Measurements from ENCODE around the gene GPC1. TPM values are rescaled to one million over a fixed set of nuclear protein-coding genes. Genes with fewer than 3 reads are reported as not detected.

The GPC1 gene
- total and polyA plus RNA-seq, 2 of the 4 experiments (the other 2 are of a cell fraction): 16.0 to 211 TPM

DNA sequence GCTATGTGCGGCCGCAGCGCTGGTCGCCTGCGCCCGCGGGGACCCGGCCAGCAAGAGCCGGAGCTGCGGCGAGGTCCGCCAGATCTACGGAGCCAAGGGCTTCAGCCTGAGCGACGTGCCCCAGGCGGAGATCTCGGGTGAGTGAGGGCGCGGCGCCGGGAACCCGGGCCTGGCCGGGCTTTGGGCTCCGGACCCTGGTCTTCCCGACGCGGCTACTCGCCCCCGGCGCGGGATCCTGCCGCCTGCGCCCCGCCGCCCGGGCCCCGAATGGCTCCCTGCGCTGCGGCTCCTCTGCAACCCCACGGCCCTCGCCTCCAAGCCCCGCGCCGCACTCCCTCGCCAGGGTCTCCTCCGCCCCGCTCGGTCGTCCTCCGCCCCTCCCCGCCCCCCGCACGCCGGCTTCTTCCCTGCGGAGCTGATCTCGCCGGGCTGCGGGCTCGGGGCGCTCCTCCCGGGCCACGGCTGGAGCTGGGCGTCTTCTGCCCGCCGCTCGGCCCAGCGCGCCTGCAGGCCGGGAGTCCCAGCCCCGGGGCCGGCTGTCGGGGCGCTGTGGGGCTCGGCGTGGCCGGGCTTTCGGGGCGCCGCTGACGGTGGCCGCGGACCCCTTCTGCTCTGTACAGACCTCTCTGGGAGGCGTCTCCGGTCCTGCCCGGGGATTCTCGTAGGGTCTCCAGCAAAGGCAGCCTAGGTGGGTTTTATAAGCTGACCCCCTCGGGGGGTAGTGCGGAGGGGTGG lies 652 bp downstream of the GPC1 start:
- Histone ChIP-seq H2BK120ac (ENCODE audit: low read depth, low read length) (no peak overlapping the region), H3K27me3 (ENCODE audit: control insufficient read depth, insufficient read depth, low read length) (no peaks in the 10 kb centered on the region), H3K9ac (ENCODE audit: low read depth, low read length) (peak overlapping the region; percentile 69), H3K4me3 (ENCODE audit: insufficient read depth, low read depth, low read length) (peak overlapping the region; percentile 92), H4K91ac (ENCODE audit: insufficient read depth, low read depth, low read length) (no peak overlapping the region), H3K18ac (ENCODE audit: low read depth, low read length) (no peak overlapping the region), H3K4ac (ENCODE audit: low read depth, low read length) (peak overlapping the region; percentile 32; the same call in 1 of the 2 replicates), H3K9me1 (ENCODE audit: insufficient read depth, low read length) (peaks cover 18% of the 10 kb centered on the region), H2BK5ac (ENCODE audit: low read depth, low read length, poor library complexity, severe bottlenecking) (peak overlapping the region; percentile 88), H3K56ac (ENCODE audit: extremely low read depth, insufficient read depth, low read length) (no peak overlapping the region; the same call in 1 of the 2 replicates), H3K27ac (ENCODE audit: insufficient read depth, low read length) (peak overlapping the region; percentile 82), H2AK5ac (ENCODE audit: low read depth, low read length) (no peak overlapping the region; the same call in 1 of the 2 replicates), H3K23ac (ENCODE audit: low read depth, low read length) (no peak overlapping the region), H2BK15ac (ENCODE audit: low read depth, low read length) (no peak overlapping the region; the same call in 2 of the 3 replicates), H3K36me3 (ENCODE audit: control insufficient read depth, insufficient read depth, low read length) (peaks cover 5% of the 10 kb centered on the region; the same call in 1 of the 2 replicates), H3K9me3 (ENCODE audit: control insufficient read depth, insufficient read depth, low read length) (no peaks in the 10 kb centered on the region), H4K5ac (ENCODE audit: low read depth, low read length) (no peak overlapping the region), H2AFZ (replicated peaks; ENCODE audit: low read length, poor library complexity) (peak overlapping the region; percentile 78), H3K14ac (replicated peaks; ENCODE audit: low read depth, low read length) (0 out of 2 replicates have a peak overlapping the region, but pooled peaks have one; percentile 81), H3K4me1 (ENCODE audit: control insufficient read depth, insufficient read depth, low read length) (peaks cover 30% of the 10 kb centered on the region), H4K20me1 (ENCODE audit: insufficient read depth, low read length) (peaks cover 45% of the 10 kb centered on the region), H3K79me1 (ENCODE audit: low read depth in 1 of 2, low read length in 2 of 2) (peaks cover 2 to 62% of the 10 kb centered on the region in 2 experiments; a peak in 3 of 4 replicates), H2BK20ac (ENCODE audit: low read depth, low read length) (no peak overlapping the region), H3K4me2 (ENCODE audit: low read depth, low read length) (peak overlapping the region; percentile 97), H2AK9ac (replicated peaks; ENCODE audit: low read depth, low read length, poor library complexity) (peak overlapping the region; percentile 96), H4K8ac (ENCODE audit: low read depth in 2 of 2, low read length in 2 of 2) (no peak overlapping the region; a peak in 1 of 4 replicates)
- no TSS peak for BruUV-seq (replicated peaks)
- 0% methylated on average over 55 of the region's 88 CpGs; no CpG with 5 or more reads in 1 of the 2 experiments for WGBS, 2 experiments (ENCODE audit: extremely low coverage in 2 of 2, insufficient read length in 1 of 2)
- POLR2A ChIA-PET (ENCODE audit: unreplicated experiment): no interaction called here
- dilution Hi-C loops (cut with HindIII; ENCODE audit: low sequenced_read_pairs, unreplicated experiment): no loop called here
- CTCF ChIA-PET: interaction anchor here (0.6 to 1.7 kb wide), 2 partner anchors 188 to 203 kb away, joined by 3 to 10 read pairs; no protein-coding TSS in a partner anchor
- intact Hi-C loops (cut with micrococcal nuclease): loop anchor here (2.0 to 5.0 kb wide), 2 partner anchors 51 to 374 kb away; no protein-coding TSS in a partner anchor
- in situ Hi-C loops (cut with MboI; ENCODE audit: low sequenced_read_pairs): loop anchor here (5.0 kb wide), 1 partner anchor 204 kb away; no protein-coding TSS in a partner anchor
- ATAC-seq (ENCODE audit: low read depth): peak; percentile 0; the same call in 1 of the 2 replicates
- DNase-seq: peak; percentile 7
- no peak for TF ChIP-seq BHLHE40 (IDR thresholded peaks at IDR 0.05; ENCODE audit: low read depth, low read length)
- no peak for TF ChIP-seq MAFK (IDR thresholded peaks at IDR 0.05; ENCODE audit: low read depth, low read length)
- no peak for TF ChIP-seq USF2 (IDR thresholded peaks at IDR 0.05; ENCODE audit: low read depth, low read length)
- TF ChIP-seq CTCF (conservative IDR thresholded peaks at IDR 0.05; ENCODE audit: low read depth, low read length): no peak
- TF ChIP-seq ELK1 (IDR thresholded peaks at IDR 0.05; ENCODE audit: borderline replicate concordance, low read depth, low read length): no peak
- TF ChIP-seq RCOR1 (IDR thresholded peaks at IDR 0.05; ENCODE audit: insufficient replicate concordance, low read length): no peak
- no peak; the same call in 1 of the 2 replicates for TF ChIP-seq CHD1 (IDR thresholded peaks at IDR 0.05; ENCODE audit: low read depth, low read length)
- no peak for TF ChIP-seq FOS (IDR thresholded peaks at IDR 0.05; ENCODE audit: low read depth, low read length)
- TF ChIP-seq SMC3 (IDR thresholded peaks at IDR 0.05; ENCODE audit: low read depth, low read length): no peak
- TF ChIP-seq RFX5 (IDR thresholded peaks at IDR 0.05; ENCODE audit: low read depth, low read length): no peak
